ENCODE measurements around the gene ARL15. TPM values are rescaled to one million over a fixed set of nuclear protein-coding genes. Genes with fewer than 3 reads are reported as not detected.

ARL15 gene
- polyA plus RNA-seq, 1 of the 3 experiments (the other 2 are of a cell fraction) = 6.4 TPM

- WGBS (ENCODE audit: low lambda C conversion rate) = 87% methylated on average over 4 of the region's 4 CpGs
- Histone ChIP-seq H3K9me3 (no peaks in the 10 kb centered on the region), H3K4me1 (ENCODE audit: control insufficient read depth in 1 of 2, insufficient read depth in 2 of 2, low read depth in 1 of 2, low read length in 1 of 2) (peaks cover 0 to 5% of the 10 kb centered on the region in 2 experiments; a peak in 1 of 4 replicates), H3K27ac (ENCODE audit: low read depth in 2 of 2, low read length in 1 of 2) (no peak overlapping the region), H3K9ac (no peak overlapping the region), H3K9me2 (no peaks in the 10 kb centered on the region), H3K27me3 (ENCODE audit: insufficient read depth) (no peaks in the 10 kb centered on the region), H3K79me2 (ENCODE audit: insufficient read depth) (no peaks in the 10 kb centered on the region), H3F3A (replicated peaks; ENCODE audit: insufficient read depth) (peaks cover 6% of the 10 kb centered on the region), H3K4me2 (no peak overlapping the region), H2AFZ (ENCODE audit: low read depth) (no peak overlapping the region), H4K20me1 (ENCODE audit: insufficient read depth) (no peaks in the 10 kb centered on the region), H3K4me3 (ENCODE audit: low read depth in 2 of 2, low read length in 1 of 2) (no peak overlapping the region), H3K36me3 (replicated peaks in 1 of 2; ENCODE audit: control insufficient read depth in 1 of 2, insufficient read depth in 2 of 2, low read length in 1 of 2) (no peaks in the 10 kb centered on the region)
- no peak for DNase-seq
- CTCF ChIA-PET = no interaction called here
- TF ChIP-seq RCOR1 (IDR thresholded peaks at IDR 0.05; ENCODE audit: low read length) = no peak
- no peak for TF ChIP-seq PBX3 (IDR thresholded peaks at IDR 0.05)
- TF ChIP-seq JUND (IDR thresholded peaks at IDR 0.05) = no peak
- TF ChIP-seq REST (IDR thresholded peaks at IDR 0.05; ENCODE audit: low read depth, low read length) = no peak
- no peak for TF ChIP-seq IRF3 (IDR thresholded peaks at IDR 0.05; ENCODE audit: low read depth, low read length)
- TF ChIP-seq GABPA (IDR thresholded peaks at IDR 0.05; ENCODE audit: low read depth) = no peak
- no peak for TF ChIP-seq ZBTB33 (IDR thresholded peaks at IDR 0.05; ENCODE audit: borderline replicate concordance, low read depth)
- TF ChIP-seq SMC3 (IDR thresholded peaks at IDR 0.05; ENCODE audit: low read depth, low read length) = no peak
- no peak for TF ChIP-seq FOXM1 (IDR thresholded peaks at IDR 0.05; ENCODE audit: low read depth)
- no peak for TF ChIP-seq NRF1 (IDR thresholded peaks at IDR 0.05; ENCODE audit: low read depth, low read length)
- no peak for TF ChIP-seq NFIC (IDR thresholded peaks at IDR 0.05; ENCODE audit: borderline replicate concordance)
- no peak for TF ChIP-seq TAF1 (IDR thresholded peaks at IDR 0.05; ENCODE audit: borderline replicate concordance, low read depth, low read length)
- TF ChIP-seq EZH2phosphoT487 (IDR thresholded peaks at IDR 0.05; ENCODE audit: borderline replicate concordance, low read depth) = no peak
- TF ChIP-seq EP300 (IDR thresholded peaks at IDR 0.05; ENCODE audit: borderline replicate concordance in 1 of 2, low read depth in 1 of 2, low read length in 1 of 2) = no peak
- no peak for TF ChIP-seq ELF1 (IDR thresholded peaks at IDR 0.05)
- TF ChIP-seq CTCF (IDR thresholded peaks at IDR 0.05) = no peak
- TF ChIP-seq USF1 (IDR thresholded peaks at IDR 0.05; ENCODE audit: borderline replicate concordance, low read depth) = no peak
- TF ChIP-seq FOXJ3 (CRISPR knock-in tag; IDR thresholded peaks at IDR 0.05) = no peak
- no peak for TF ChIP-seq RXRA (IDR thresholded peaks at IDR 0.05; ENCODE audit: borderline replicate concordance, low read depth)
- TF ChIP-seq YY1 (IDR thresholded peaks at IDR 0.05; ENCODE audit: low read depth) = no peak
- POLR2A ChIA-PET = no interaction called here
Measured at GRCh38 chr5:53929152-53929551, 381.2 kb downstream of the ARL15 start.

Data from SK-N-SH (cell line).